GM12874 (cell line): Measurements from ENCODE around the gene INMT.

Source experiments
- CTCF ChIP-seq: IDR thresholded peaks from 2 replicates; pipeline ENCODE4 v1.5.1; 2011; ENCODE audit warnings: low read depth, mild to moderate bottlenecking, control low read depth, low read length, moderate library complexity; ENCODE audit not compliant: insufficient read depth

The INMT gene

GRCh38 chr7:30728591-30729100, 23.3 kb upstream of the INMT start:
- TF ChIP-seq CTCF, result no peak

- TF ChIP-seq CTCF, result no peak
Measured at GRCh38 chr7:30729642-30730041, 22.3 kb upstream of the INMT start.

- no peak for TF ChIP-seq CTCF
Measured at GRCh38 chr7:30730097-30730496, 21.8 kb upstream of the INMT start.

GRCh38 chr7:30730996-30731395, 20.9 kb upstream of the INMT start:
- no peak for TF ChIP-seq CTCF

- no peak for TF ChIP-seq CTCF
Measured at GRCh38 chr7:30731581-30731980, 20.4 kb upstream of the INMT start.

- TF ChIP-seq CTCF, result no peak
Measured at GRCh38 chr7:30732606-30733005, 19.3 kb upstream of the INMT start.

GRCh38 chr7:30733216-30733615, 18.7 kb upstream of the INMT start:
- TF ChIP-seq CTCF, result no peak

GRCh38 chr7:30733691-30734090, 18.2 kb upstream of the INMT start:
- no peak for TF ChIP-seq CTCF
